ENCODE measurements around the gene PGBD4.

GRCh38 chr15:34119291-34119690, 17.4 kb downstream of the PGBD4 start:
- TF ChIP-seq, protein P1, sequence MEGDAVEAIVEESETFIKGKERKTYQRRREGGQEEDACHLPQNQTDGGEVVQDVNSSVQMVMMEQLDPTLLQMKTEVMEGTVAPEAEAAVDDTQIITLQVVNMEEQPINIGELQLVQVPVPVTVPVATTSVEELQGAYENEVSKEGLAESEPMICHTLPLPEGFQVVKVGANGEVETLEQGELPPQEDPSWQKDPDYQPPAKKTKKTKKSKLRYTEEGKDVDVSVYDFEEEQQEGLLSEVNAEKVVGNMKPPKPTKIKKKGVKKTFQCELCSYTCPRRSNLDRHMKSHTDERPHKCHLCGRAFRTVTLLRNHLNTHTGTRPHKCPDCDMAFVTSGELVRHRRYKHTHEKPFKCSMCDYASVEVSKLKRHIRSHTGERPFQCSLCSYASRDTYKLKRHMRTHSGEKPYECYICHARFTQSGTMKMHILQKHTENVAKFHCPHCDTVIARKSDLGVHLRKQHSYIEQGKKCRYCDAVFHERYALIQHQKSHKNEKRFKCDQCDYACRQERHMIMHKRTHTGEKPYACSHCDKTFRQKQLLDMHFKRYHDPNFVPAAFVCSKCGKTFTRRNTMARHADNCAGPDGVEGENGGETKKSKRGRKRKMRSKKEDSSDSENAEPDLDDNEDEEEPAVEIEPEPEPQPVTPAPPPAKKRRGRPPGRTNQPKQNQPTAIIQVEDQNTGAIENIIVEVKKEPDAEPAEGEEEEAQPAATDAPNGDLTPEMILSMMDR (IDR thresholded peaks at IDR 0.05; ENCODE audit: low read depth, low read length): no peak
- TF ChIP-seq EZH2phosphoT487 (IDR thresholded peaks at IDR 0.05; ENCODE audit: low read depth): no peak
